H4 (cell line): ENCODE measurements around the gene MTARC2. TPM values are rescaled to one million over a fixed set of nuclear protein-coding genes. Genes with fewer than 3 reads are reported as not detected.
"Not testable (repeated sequence)": the region's sequence is repeated elsewhere in the genome, so short reads cannot be mapped to it uniquely, and the experiment has no call there.

Experiments
- DNase-seq: peaks from one replicate; pipeline ENCODE4 v3.0.0-alpha.2; 2015; ENCODE audit warnings: low spot score
- total RNA-seq: library from RNA; depleted of rRNA; stranded (reverse); fragments of >200 nt; shearing (Covaris generic); gene quantifications from 2 replicates; pipeline ENCODE4 v1.2.3, GENCODE V29; 2014; rRNA removed

The MTARC2 gene
- 0.41 TPM in 1 of 2 replicates, not detected in the other for total RNA-seq

DNA sequence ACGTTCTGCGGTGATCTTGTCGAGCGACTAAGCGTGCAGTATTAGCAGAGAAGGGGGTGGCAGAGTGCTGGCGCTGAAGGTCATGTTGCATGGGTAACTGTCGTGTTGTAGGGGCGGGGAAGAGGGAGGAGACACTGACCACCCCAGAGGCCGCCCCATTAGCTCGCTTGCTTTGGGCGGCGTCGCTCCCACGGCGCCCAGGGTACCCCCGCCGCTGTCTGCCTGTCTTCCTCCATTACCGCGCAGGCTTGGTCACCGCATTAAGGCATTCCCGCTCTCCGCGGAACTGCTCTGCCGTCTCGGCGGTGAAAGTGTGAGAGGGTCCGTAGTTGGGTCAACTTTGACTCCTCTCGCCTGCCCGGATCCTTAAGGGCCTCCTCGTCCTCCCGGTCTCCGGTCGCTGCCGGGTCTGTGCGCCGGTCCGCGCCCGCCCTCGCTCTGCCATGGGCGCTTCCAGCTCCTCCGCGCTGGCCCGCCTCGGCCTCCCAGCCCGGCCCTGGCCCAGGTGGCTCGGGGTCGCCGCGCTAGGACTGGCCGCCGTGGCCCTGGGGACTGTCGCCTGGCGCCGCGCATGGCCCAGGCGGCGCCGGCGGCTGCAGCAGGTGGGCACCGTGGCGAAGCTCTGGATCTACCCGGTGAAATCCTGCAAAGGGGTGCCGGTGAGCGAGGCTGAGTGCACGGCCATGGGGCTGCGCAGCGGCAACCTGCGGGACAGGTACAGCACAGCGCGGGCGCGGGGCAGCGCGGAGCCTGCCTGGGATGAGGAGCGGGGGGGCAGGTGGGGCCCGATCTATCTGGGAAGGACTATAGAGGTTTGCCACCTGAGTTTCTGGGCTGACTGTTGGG, at the start of gene MTARC2:
TSS of gene MTARC2 (plus strand) at position 234 of the 846 bp plus-strand sequence. CDS start at position 444, 210 bp downstream.
- no peak for DNase-seq

DNA sequence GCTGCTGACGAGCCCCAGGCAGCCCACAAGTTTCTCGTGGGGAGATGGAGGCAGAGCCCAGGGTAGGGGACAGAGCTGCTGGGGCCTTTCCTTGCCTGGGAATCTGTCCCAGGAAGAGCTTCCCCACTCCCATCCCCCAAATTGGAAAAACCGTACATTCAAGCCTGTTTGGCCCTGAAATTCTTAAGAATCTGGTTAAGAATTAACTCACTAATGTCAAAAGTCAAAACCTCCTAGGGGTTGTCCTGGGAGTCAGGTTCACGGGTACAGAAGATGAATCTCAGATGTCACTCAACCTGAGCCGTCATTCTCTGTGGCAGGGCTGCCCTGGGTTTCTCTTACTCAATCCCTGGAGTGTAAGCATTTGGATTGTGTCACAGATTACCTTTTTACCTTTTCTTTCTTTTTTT, 49.5 kb upstream of the MTARC2 start:
- no peak for DNase-seq

DNA sequence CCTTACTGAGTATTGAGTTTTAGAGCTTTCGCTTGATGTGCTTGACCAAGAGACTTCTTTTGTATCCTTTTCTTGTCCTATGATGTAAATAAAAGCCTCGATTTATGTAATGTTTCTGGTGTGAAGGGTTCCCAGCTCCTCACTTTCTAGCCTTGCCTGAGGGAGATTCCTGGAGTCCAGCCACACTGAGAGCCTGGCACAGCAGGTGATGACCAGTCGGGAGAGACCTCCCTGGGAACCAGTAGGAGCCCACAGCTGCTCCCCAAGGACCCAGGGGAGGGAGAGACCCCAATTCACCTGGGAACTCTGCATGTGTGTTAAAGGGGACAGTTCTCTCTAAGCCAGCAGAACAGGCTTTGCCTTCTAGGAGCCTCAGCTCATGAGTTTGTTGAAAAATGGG, 49.1 kb upstream of the MTARC2 start:
- DNase-seq, result no peak

DNA sequence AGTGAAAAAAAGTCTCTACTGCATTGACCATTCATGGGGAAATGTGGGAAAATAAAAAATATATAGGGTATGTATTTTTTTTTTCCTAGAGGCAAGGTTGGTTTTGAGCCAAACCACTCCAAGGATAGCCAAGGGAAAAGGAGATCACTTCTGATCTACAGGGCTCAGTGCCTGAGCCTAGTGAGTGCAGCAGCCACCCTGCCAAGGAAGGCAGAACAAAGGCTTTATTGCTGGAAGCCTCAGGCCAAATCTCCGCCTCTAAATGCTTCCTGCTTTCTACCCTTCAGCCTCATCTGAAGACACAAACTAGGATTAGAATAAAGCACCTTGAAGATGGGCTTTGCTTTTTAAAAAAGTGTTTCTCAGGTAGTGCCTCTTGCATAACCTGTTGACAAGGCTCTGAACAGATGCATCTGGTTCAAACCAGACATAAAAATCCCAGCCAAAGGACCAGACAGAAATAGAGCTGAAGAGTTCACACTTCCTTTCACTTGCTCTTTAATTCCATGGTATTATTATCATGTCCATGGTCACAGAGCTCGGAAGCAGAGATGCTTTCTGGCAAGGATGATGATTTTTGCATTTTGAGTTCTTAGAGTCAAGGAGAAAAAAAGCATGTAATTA, 47.5 kb upstream of the MTARC2 start:
- no peak for DNase-seq

DNA sequence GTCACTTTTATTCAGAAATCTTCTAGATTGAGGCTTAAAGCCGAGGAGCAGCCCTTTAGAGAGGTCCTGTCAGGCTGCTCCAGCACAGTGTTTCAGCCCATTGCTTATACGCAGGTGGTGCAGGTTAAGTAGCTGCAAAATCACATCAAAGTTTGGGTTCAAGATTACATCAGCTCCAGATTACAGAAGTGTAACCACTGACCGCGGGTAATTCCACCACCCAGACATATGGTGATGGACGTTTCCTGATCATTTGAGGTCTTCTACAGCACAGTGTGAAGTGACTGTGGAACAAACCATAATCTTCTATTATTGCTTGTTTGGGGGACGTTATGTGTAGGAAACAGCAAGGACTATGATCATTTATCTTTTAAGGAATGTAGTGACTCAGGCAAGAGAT, 46.1 kb upstream of the MTARC2 start:
- DNase-seq, result no peak

DNA sequence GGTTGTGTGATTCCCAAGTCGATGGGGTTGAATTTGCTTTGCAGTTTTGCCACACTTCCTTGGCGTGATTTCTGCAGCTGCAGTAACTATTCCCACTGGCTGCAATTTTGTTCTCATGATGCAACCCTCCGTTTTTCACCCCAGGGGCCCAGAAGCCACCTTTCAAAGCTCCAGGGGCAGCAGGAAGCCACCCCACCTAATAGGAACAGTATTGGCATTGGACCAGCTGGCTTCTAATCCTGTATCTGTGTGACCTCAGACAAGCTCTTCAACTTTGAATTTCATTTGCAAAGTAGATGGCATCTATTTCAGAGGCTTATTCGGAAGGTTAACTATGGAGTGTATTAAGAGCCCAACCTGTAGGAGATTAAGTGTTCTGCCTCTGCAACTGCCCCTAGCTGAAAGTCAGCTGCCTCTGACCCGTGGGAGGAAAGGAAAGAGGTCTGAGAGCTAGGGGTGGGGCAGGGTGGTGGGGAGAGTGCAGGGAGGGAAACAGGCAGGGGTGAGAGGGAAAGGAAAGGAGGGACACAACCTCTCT, 45.3 kb upstream of the MTARC2 start:
- DNase-seq, result no peak

DNA sequence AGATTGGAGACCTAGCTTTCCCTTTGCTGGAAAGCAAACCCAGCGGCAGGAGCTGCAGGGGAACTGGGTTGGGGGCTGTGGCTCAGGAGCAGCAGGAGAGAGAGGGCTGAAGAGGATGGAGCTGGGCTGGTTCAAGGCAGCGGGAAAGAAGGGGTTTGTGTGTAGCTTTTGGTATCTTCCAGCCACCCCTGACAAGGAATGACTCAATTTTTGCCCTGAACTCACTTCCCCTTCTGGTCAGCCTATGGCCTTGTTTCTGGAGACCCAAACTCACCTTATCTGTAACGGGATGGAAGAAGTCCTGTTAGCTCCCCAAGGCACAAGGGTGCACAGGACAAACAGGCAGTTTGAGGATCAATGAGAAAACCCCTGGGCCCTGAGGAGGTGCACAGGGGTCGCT, 44.8 kb upstream of the MTARC2 start:
- DNase-seq, result no peak

DNA sequence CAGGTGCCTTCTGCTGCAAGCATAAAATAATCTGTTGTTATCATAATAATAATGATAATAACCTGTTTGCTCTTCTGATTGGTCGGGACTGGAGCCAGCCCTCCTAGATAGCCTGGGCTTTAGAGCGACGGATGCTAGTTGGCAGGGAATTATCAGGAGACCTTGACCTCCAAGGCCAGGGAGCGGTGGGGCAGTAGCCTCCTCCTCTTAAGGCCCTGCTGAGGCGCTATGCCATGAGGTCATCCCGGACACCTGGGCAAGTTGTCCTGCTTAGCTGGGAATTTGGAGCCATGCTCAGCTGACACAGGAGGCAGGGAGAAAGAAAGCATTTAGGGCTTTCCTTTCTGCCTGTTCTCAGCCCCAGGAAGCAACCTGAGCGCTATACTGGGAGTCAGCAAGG, 42.3 kb upstream of the MTARC2 start:
- DNase-seq, result no peak

DNA sequence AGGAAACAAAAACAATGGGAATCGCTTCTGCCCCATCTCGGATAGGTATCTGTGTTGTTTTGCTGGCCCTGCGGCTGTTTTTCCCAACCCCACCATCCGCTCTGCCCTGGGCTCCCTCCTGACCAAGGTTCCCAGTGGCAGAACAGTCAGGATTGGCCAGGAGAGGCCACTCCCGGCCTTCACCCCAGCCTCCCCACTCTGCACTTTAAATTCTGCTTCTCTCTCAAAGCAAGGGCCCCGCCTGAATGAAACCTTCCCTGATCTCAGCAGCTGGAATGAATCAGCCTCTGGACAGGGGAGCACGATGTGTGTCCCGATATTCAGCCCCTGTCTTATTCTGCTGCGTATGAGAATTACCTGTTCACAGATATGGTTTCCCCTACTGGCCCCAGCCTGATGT, 41.6 kb upstream of the MTARC2 start:
- DNase-seq, result no peak

DNA sequence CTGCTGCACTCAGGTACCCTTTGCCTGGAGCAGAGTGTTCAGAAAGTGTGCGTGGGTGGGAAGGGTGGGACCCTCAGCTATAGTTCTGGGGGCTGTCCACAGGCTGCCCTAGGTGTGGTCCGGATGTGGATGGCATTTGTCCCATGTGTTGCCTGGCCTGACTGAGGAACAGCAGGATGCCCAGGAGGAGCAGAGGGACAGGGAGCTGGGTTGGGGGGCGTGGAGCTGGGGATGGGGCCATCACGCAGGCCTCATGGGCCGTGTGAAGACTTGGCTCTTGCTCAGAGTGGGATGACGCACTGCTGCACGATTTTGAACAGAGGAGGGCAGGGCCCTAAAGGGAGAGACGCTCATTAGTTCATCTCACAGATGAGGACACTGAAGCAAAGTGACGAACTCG, 41.0 kb upstream of the MTARC2 start:
- DNase-seq, result no peak

DNA sequence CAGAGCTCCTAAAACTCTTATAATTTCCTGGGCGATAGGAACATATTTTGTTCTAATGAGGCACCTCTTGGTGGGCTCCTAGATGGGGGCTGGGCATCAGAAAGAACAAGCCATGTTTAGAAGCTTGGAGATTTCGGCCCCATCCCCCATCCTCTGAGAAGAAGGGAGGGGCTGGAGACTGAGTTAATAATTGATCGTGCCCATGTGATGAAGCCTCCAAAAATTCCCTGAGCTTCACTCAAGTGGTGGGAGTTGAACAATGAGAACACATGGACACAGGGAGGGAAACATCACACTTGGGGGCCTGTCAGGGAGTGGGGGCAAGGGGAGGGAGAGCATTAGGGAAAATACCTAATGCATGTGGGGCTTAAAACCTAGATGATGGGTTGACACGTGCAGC, 39.9 kb upstream of the MTARC2 start:
- no peak for DNase-seq

DNA sequence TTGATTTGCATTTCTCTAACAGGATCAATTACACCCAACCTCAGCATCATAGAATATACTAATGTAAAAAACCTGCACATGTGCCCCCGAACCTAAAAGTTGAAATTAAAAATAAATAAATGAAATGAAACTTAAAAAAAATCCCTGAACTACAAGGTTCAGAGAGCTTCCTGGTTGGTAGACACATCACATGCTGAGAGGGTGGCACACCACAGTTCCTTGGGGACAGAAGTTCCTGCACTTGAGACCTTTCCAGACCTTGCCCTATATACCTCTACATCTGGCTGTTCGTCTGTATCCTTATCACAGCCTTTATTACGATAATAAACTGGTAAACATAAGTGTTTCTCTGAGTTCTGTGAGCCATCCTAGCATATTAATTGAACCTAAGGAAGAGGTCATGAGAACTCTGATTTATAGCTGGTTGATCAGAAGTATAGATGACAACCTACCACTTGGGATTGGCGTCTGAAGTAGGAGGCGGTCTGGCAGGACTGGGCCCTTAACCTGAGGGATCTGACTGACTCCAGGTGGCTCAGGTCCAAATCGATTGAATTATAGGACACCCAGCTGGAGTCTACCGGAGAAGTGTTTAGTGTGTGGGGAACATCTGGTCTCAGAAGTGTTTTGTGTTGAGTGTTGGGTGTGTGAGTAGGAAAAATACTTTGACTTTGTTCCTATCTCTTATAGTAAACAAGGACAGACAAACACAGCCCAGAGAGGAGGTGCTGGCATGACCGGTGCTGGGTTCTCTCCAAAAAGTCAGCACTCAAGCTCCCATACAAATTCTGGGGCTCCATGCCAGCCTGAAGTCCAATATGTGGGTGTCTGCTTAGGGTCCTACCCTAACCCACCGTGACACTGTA, 39.0 kb upstream of the MTARC2 start:
- no peak for DNase-seq

DNA sequence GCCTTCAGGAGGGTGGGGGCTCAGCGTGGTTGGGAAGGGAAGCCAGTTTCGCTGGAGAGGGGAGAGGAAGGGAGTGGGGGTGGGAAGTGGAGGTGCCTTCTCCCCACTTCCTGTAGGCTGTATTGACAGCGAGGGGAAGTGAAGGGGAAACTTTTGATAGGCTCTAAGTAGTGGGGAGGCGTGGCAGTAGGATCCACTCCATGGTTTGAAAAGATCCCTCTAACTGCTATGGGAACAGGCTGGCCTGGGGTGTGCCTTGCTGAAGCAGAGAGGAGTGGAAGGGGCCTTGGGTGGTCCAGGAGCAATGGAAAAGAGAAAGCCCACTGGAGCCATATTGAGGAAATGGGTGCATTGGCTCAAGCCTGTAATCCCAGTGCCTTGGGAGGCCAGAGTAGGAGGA, 37.8 kb upstream of the MTARC2 start:
- DNase-seq, result no peak

DNA sequence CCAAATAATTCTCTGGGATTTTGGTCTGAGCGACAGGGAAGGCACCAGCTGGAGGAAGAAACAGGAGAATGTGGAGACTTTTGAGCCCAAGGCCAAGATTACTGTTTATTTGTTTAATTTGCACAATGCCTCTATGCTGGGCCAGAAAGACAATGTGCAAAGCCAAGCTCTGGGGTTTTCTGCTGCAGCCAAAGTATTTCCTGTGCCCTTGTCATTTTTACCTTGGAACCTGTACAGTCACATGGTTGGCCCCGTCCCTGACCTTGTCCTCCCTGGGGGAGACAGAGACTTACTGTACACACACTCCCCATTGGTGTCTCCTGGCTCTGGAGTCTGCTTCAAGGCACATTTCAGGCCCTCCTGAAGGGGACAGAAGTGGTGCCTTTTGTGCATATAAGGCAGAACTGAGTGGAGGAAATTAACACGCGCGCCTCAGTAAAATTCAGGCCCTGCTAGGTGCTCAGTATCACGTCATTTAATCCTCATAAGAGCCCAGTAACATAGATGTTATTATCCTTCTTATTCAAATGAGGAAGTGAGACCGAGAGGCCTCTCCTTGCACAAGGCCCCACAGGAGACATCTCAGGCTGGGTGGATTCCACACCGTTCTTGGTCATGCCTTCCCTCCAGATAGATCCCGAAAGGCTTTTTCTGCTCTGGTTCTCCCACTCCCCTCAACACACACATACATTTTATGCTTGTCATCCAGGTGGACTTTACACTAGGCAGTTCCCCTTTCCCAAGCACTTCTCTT, 36.9 kb upstream of the MTARC2 start:
- no peak for DNase-seq

DNA sequence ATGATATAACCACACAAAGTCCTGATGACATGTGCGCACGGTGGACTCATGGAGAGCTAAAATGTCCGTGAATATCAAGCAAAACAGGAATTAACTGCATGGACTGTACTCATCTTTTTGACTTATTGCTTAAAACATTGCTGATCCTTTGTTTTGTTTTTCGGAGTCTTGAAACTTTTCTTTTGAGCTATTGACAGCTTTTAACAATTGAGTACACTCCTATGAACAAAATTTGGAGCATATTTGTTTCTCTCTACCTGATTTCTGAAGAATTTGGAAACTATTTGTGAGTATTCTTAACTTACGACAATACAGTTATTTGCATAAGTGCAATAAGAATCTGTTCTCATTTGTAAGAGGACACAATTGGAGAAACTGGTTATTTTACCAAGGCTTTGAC, 32.1 kb upstream of the MTARC2 start:
- DNase-seq, result not testable (repeated sequence)

DNA sequence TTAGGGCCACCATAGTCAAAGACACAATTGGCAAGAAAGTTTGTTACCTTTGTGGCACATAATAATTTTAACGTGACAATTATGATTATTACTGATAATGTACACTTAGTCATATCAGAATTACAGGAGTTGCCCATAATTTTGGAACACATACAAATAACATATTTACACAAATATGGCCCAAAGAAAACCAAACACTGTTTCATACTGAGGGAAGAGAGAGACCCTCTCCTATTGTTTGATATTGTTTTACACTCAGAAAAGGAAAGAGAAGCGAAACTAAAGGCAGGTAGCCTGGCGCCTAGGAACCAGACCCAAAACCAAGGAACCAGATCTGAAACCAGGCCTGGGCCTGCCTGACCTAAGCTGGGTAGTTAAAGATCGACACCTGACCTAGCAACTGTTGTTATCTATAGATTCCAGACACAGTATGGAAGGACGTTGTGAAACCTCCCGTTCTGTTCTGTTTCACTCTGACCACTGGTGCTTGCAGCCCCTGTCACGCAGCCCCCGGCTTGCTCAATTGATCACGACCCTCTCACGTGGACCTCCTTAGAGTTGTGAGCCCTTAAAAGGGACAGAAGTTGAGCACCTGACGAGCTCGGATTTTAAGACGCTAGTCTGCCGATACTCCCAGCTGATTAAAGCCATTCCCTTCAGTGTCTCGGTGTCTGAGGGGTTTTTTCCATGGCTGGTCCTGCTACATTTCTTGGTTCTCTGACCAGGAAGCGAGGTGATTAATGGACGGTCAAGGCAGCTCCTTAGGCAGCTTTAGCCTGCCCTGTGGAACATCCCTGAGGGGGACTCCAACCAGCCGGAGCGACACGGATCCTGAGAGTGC, 30.1 kb upstream of the MTARC2 start:
- DNase-seq, result no peak

DNA sequence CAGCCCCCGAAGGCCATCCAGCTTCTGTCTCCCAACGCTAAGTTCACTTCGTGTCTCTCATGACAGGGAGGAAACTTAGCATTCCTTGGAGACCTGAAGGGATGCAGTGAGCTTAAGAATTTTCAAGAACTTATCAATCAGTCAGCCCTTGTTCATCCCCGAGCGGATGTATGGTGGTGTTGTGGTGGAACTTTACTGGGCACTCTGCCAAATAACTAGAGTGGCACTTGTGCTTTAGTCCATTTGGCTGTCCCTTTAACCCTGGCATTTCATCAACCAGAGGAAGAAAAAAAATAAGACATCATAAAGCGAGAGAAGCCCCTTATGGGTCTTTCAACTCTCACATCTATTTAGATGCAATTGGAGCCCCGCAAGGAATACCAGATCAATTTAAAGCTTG, 26.9 kb upstream of the MTARC2 start:
- not testable (repeated sequence) for DNase-seq

DNA sequence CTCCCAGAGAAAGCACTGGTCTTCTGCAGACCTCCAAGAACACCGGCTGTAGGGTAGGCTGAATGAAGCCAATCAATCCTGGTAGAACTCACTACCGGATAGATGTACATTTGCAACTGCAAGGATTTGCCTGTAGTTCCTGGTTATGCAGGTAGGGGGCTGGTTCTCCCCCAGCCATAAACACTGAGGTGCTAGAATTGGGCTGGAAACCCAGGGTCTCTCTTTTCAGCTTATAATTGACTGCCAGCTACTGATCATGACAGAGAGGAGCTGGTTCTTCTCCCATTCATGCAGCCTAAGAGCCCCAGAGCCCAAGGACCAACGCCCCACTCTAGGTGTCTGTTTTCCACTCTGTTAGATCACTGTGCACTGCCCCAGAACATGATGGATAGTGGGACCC, 21.5 kb upstream of the MTARC2 start:
- no peak for DNase-seq

DNA sequence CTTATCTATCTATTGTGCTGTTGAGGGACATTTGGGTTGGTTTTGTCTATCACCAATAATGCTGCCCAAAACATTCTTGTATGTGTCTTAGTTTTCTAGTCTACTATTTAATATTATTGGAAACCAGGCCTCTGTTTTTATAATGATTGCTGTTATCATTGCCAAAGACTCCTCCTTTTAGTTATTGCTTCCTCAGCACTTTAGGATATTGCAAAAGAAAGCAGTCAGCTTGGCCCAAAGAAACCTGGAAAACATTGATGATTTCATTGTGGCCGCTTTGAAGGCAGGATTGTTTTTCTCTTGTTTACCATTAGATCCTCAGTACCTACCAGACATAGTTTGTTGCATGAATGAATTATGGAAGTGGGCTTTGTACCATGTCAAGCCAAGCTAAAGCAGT, 20.6 kb upstream of the MTARC2 start:
- DNase-seq, result no peak

DNA sequence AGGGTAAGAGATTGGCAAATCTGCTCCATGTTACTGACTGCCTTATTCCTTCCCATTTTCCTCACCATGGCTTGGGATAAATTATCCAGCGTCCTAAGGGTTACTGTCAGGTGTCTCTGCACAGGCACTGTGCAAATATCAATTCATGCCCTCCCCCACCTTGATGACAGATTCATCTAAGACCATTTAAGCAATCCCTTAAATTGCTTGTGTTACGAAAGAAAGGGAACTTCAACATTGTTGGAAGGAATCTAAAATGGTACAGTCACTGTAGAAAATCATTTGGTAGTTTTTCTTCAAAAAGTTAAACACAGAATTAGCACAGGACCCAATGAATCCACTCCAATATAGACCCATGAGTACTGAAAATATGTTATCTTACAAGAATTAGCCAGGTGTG, 17.6 kb upstream of the MTARC2 start:
- DNase-seq, result no peak

DNA sequence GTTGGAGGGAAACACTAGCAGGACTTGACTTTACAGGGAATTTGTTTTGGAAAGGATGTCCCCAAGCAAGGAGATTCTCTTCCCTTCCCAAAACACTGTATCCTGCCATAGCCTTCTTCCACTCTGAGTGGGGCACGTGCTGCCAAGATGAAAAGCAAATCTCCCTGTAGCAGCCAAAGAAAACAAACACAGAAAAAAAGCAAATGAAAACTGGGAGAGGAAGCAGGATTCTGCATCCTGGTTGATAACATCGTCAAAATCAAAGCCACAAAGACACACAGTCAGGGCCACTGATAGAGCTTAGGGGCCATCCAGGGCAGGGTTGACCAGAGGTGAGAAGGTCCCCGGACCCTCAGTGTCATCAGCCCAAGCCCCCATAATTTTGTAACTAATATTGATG, 16.0 kb upstream of the MTARC2 start:
- DNase-seq, result no peak
